HG02571 (cell line): Measurements from ENCODE around the gene OXCT1.
"Not testable (repeated sequence)": the region's sequence is repeated elsewhere in the genome, so short reads cannot be mapped to it uniquely, and the experiment has no call there.

Experiments
- ATAC-seq: cut with Tn5 transposase; IDR thresholded peaks from one replicate; pipeline ENCODE4 v1.9.1; 2021; ENCODE audit warnings: mild to moderate bottlenecking, moderate library complexity; ENCODE audit not compliant: unreplicated experiment

The OXCT1 gene

DNA sequence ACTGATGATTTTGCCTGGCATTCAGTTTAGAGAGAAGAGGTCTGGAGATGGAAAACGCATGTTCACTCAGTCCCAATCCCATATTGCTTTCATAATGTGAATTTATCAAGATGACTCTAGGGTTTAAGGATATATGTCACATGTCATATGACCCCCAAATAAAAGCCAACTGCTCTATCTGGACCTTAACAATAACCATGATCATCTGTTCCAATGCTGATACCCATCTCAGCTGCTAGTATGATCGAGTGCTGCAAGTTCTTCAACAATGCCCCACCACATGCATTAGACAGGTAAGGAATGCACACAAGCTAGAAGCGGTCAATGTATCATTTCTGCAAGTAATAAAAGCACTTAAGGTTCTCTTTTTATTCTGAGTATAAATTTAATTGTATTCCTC, 91.8 kb downstream of the OXCT1 start:
- ATAC-seq: no peak

DNA sequence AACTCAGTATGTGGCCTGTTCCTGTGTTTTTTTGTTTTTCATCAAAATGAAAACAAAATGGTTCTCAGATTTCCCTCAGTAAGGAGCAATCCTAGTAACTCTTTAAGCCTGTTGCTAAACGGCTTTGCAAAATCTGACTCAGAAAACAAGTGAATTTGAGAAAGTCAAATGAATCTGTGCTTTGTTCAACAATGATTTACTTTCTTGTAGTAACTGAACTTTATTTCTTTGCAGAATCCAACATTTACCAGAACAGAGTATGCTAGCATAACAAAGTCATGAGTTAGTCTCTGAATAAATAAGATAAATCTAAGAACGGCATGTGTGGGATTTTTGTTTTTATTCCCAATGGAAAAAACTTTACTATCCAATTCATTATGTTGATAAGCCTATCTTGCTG, 93.8 kb downstream of the OXCT1 start:
- no peak for ATAC-seq

GRCh38 chr5:41773799-41774198, 96.4 kb downstream of the OXCT1 start:
- no peak for ATAC-seq

GRCh38 chr5:41772785-41773442, 97.3 kb downstream of the OXCT1 start:
- ATAC-seq: no peak

- ATAC-seq: no peak
Measured at GRCh38 chr5:41772056-41772455, 98.2 kb downstream of the OXCT1 start.

DNA sequence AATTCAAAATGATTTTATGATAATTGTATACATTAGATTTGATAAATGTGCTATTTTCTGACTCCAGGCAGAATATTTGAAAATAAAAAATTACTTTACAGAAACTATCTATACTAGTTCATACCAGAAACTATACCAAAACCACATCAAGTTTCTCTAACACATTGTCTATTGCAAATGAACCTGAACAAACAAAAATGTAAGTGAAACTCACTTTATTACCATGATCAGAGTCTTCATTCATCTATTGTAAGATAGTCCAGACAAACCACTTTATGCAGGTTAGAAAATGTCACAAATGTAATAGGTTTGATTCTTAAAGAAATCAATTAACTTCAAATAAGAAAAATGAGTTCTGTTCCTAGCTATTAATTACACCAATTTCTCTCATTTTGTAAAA, 99.4 kb downstream of the OXCT1 start:
- ATAC-seq: peak; percentile 80

- no peak for ATAC-seq
Measured at GRCh38 chr5:41768692-41769091, 101.5 kb downstream of the OXCT1 start.

- ATAC-seq: no peak
Measured at GRCh38 chr5:41764650-41765049, 105.6 kb downstream of the OXCT1 start.

DNA sequence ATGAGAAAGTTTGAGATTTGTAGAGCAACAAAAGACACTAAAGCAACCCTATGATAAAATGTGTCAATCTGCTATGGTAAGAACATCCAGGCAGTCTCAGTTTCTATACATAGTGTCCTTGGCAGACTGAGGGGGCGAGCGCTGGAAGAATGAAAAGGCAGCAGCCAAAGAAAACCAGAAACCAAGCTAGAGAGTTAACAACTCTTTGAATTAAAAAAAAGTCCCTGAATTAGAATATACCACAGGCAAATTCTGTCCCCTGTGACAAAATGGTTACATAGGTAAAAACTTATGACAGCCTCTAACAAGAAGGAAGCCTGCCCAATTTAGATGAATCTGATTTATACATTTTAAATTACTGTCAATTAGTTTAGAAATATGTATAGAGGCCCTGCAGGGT, 106.7 kb downstream of the OXCT1 start:
- no peak for ATAC-seq

- no peak for ATAC-seq
Measured at GRCh38 chr5:41763081-41763480, 107.1 kb downstream of the OXCT1 start.

DNA sequence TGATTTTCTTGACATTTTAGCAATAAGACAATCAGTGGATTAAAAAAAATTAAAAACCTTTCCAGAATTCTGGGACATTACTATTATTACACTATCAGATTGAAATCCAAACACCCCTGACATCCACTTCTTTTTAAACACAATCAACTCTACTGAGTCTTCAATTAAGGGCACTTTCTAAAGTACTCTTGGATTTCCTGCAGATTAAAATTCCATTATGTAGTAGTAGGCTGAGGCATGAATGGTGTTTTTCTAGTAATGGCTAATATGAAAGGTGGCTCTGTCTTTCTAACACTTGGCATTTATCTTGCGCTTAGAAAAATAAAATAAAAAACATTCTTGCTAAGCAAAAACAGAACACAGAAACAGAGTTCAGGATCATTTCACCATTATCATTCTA, 107.8 kb downstream of the OXCT1 start:
- ATAC-seq: no peak

DNA sequence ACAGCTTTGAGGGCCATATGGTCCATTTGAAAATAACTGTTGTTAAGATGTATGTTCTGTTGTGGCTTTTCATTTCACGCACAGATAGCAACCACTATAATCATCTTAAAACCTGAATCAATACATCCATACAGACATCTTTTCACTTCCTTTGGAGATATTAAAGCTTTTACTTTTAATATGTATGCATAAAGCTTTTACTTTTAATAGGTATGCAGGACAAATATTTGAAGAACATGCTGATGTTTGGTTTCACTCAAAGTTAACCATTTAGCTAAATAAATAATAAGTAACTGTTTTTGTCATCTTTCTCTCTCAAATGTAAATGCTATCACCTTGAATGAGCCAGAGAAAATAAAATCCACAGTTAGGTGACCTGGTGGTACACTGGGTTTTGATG, 108.6 kb downstream of the OXCT1 start:
- ATAC-seq: no peak

DNA sequence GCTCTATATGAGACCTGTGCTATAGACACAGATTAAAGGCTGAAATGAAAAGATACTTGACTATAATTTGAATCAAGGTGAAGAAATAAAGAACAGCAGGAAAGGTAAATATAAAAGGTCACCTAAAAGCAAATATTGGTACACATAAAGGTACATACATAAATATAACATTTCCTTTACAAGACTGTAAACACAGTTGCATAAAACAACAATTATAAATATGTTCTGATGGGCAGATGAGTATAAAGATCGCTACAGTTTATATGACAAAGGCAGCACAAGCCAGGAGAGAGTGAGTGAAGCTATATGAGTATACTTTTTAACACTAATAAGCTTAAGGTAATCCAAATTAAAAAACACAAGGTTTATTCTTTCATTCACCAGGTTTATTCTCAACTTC, 114.5 kb downstream of the OXCT1 start:
- ATAC-seq: no peak

- peak; percentile 55 for ATAC-seq
Measured at GRCh38 chr5:41754857-41755256, 115.4 kb downstream of the OXCT1 start.

- ATAC-seq: no peak
Measured at GRCh38 chr5:41751867-41752266, 118.4 kb downstream of the OXCT1 start.

GRCh38 chr5:41748631-41749030, 121.6 kb downstream of the OXCT1 start:
- ATAC-seq: peak; percentile 100

GRCh38 chr5:41747708-41748107, 122.5 kb downstream of the OXCT1 start:
- ATAC-seq: no peak

- no peak for ATAC-seq
Measured at GRCh38 chr5:41747301-41747700, 122.9 kb downstream of the OXCT1 start.

GRCh38 chr5:41742608-41743007, 127.6 kb downstream of the OXCT1 start:
- ATAC-seq: not testable (repeated sequence)

DNA sequence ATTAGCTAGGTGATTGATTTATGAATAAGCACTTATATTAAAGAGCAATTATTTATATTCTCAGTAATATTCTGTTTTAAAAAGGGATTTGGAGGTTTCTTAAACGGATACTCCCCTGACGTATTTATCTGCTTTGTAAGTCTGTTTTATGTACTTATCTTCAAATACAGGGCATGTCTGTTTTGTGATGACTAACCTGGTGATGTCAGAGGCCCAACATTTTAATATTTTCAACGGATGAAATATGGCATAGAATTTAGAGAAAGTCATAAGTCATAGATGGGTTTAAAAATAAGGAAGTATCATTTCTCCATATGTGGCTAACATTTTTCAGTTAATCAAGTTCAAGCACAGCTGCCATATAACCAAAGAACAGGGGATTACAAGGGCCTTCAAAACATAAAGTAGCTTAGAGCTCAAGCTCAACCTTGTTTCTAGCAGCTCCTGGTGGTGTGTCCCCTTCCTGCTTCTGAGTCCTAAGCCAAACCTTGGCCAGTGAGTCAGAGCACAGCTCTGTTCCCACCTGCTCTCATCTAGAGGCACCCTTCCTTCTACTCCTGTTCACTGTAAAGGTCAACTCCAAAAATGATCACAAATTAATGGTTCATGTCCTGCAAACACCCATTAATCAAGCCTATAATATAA, 131.4 kb downstream of the OXCT1 start:
- no peak for ATAC-seq

DNA sequence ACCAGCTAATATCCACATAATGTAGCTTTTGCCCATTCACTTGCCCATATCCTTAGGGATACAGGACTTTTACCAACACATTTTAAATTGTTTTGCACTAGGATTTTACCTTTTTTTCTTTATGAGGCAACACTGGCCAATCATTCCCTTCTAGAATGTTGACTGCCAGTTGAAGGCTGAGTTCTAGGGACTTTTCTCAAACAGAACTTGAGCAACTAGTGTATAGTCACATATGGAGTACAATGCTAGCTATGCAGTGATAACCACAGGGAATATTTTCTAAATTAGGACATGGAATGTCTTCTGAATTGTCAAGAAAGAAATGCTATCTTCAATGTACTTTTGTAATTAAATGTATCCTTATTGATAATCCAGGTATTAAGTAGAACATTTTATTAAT, 133.6 kb downstream of the OXCT1 start:
- no peak for ATAC-seq

DNA sequence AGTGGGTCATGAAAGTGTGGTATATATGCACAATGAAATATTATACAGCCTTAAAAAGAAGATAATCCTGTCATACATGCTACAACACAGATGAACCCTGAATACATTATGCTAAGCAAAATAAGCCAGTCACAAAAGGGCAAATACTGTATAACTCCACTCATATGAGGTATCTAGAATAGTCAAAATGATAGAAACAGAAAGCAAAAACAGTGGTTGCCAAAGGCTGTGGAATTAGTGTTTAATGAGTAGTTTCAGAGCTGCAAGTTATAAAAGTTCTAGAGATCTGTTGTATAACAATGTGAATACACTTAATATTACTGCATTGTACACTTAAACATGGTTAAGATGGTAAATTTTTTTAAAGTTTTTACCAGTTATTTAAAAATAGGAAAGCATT, 135.0 kb downstream of the OXCT1 start:
- peak; percentile 73 for ATAC-seq

GRCh38 chr5:41729381-41729780, 140.8 kb downstream of the OXCT1 start:
- ATAC-seq: not testable (repeated sequence)
